GM23248 (cell line): ENCODE measurements around the gene BAG2. TPM values are rescaled to one million over a fixed set of nuclear protein-coding genes. Genes with fewer than 3 reads are reported as not detected.

ENCODE experiments used
- DNase-seq: peaks from one replicate; pipeline ENCODE4 v3.0.0-alpha.2; 2015
- H2AFZ ChIP-seq: fragments of 200-600 bp; sonication (generic); 2 replicates; pipeline ENCODE4 v1.6.1; 2016; ENCODE audit warnings: antibody characterized with exemption
- H3F3A ChIP-seq: fragments of 200-600 bp; sonication (generic); 2 replicates; pipeline ENCODE4 v1.6.1; 2016; ENCODE audit warnings: mild to moderate bottlenecking, antibody characterized with exemption, mixed run types; ENCODE audit not compliant: insufficient read depth
- H3K27ac ChIP-seq: fragments of 200-600 bp; sonication (generic); 2 replicates; pipeline ENCODE4 v1.5.1; 2016; ENCODE audit warnings: mild to moderate bottlenecking
- H3K27me3 ChIP-seq: fragments of 200-600 bp; sonication (generic); replicated peaks from 2 replicates; pipeline ENCODE4 v1.6.1; 2016; ENCODE audit warnings: mild to moderate bottlenecking; ENCODE audit not compliant: insufficient read depth
- H3K36me3 ChIP-seq: fragments of 200-600 bp; sonication (generic); 2 replicates; pipeline ENCODE4 v1.6.1; 2016; ENCODE audit warnings: low read depth, mild to moderate bottlenecking
- H3K4me1 ChIP-seq: fragments of 200-600 bp; sonication (generic); 2 replicates; pipeline ENCODE4 v1.6.1; 2016; ENCODE audit warnings: mild to moderate bottlenecking; ENCODE audit not compliant: insufficient read depth
- H3K4me2 ChIP-seq: fragments of 200-600 bp; sonication (generic); one replicate; pipeline ENCODE4 v1.6.1; 2016; ENCODE audit warnings: mild to moderate bottlenecking; ENCODE audit not compliant: unreplicated experiment
- H3K4me3 ChIP-seq: fragments of 200-600 bp; sonication (generic); 2 replicates; pipeline ENCODE4 v1.5.1; 2016; ENCODE audit warnings: mild to moderate bottlenecking
- H3K79me2 ChIP-seq: fragments of 200-600 bp; sonication (generic); 2 replicates; pipeline ENCODE4 v1.6.1; 2016; ENCODE audit warnings: mild to moderate bottlenecking; ENCODE audit not compliant: insufficient read depth
- H3K9ac ChIP-seq: fragments of 200-600 bp; sonication (generic); 2 replicates; pipeline ENCODE4 v1.6.1; 2016; ENCODE audit warnings: mild to moderate bottlenecking
- H3K9me2 ChIP-seq: fragments of 200-600 bp; sonication (generic); 2 replicates; pipeline ENCODE4 v1.6.1; 2016; ENCODE audit warnings: mixed run types, mild to moderate bottlenecking, moderate library complexity; ENCODE audit not compliant: insufficient read depth
- H3K9me3 ChIP-seq: fragments of 200-600 bp; sonication (generic); one replicate; pipeline ENCODE4 v1.6.1; 2017; ENCODE audit warnings: low read depth
- H4K20me1 ChIP-seq: fragments of 200-600 bp; sonication (generic); 2 replicates; pipeline ENCODE4 v1.6.0; 2016; ENCODE audit not compliant: insufficient read depth
- EZH2 ChIP-seq: fragments of 200-600 bp; sonication (generic); IDR thresholded peaks from 2 replicates; pipeline ENCODE4 v1.6.1; 2018; ENCODE audit warnings: antibody characterized with exemption, mild to moderate bottlenecking; ENCODE audit not compliant: insufficient read depth, poor library complexity, severe bottlenecking
- EZH2phosphoT487 ChIP-seq: fragments of 200-600 bp; sonication (generic); IDR thresholded peaks from 2 replicates; pipeline ENCODE4 v1.6.1; 2018; ENCODE audit warnings: antibody characterized with exemption, moderate library complexity, mild to moderate bottlenecking, low read depth; ENCODE audit not compliant: insufficient read depth
- WGBS, 2 experiments: methylation state at CpG; one replicate each; pipeline ENCODE4 v1.1.6; 2015 to 2017; ENCODE audit warnings: low lambda C conversion rate in 2 of 2, low coverage in 1 of 2; ENCODE audit errors: missing lambda C conversion rate in 2 of 2; 5-methylcytosine and 5-hydroxymethylcytosine counted together
- in situ Hi-C: fragments of 300-500 bp; cut with MboI; formaldehyde crosslinking; loops from 2 replicates; pipeline ENCODE4 v1.15.0; 2020
- polyA plus RNA-seq: library from polyadenylated mRNA; unstranded; fragments of >200 nt; fragmentation: Nextera tagmentation; extraction: Ambion mirVana; gene quantifications from 2 replicates; pipeline ENCODE4 v1.2.1, GENCODE V29; 2016
- total RNA-seq: library from RNA; depleted of rRNA; stranded (reverse); fragments of >200 nt; shearing (Covaris generic); gene quantifications from 2 replicates; pipeline ENCODE4 v1.2.3, GENCODE V29; 2014

The BAG2 gene
- total and polyA plus RNA-seq, 2 experiments from 2014 or later, result 33.4 to 40.1 TPM

DNA sequence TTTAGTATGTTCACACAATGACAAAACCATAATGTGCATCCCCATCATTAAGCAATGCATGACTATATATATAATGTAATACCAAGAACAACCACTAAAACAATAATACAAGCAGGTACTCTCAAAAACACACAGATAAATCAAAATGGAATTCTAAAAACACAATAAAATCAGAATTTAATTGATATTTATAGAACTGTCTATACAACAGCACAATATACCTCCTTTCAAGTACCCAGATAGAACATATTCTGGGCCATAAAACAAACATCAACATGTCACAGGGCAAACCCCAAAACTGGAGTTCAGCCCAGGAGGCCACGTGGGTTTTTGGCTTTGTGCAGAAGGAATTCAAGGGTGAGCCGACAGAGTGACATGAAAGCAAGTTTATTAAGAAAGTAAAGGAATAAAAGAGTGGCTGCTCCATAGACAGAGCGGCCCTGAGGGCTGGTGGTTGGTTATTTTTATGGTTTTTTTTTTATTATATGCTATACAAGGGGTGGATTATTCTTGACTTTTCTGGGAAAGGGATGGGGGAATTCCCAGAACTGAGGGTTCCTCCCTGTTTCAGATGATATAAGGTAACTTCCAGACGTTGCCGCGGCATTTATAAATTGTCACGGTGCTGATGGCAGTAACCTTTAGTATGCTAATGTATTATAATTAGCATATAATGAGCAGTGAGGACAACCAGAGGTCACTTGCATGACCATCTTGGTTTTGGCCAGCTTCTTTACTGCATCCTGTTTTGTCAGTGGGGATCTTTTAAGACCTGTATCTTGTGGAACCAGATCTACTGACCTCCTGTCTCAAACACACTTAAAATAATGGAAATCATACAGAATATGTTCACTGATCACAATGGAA, 44.3 kb downstream of the BAG2 start:
- in situ Hi-C loops, result no loop called here
- Histone ChIP-seq H3K9ac (no peak overlapping the region), H3K9me2 (no peaks in the 10 kb centered on the region), H4K20me1 (no peaks in the 10 kb centered on the region), H3K27me3 (no peaks in the 10 kb centered on the region), H3K4me2 (peak overlapping the region; percentile 25), H2AFZ (no peak overlapping the region), H3K9me3 (peaks cover 5% of the 10 kb centered on the region), H3K4me1 (peaks cover 27% of the 10 kb centered on the region), H3K36me3 (peaks cover 11% of the 10 kb centered on the region; the same call in 1 of the 2 replicates), H3K27ac (no peak overlapping the region), H3F3A (peaks cover 41% of the 10 kb centered on the region; the same call in 1 of the 2 replicates), H3K4me3 (no peak overlapping the region), H3K79me2 (peaks cover 100% of the 10 kb centered on the region)
- 67 to 72% methylated on average over 7 of the region's 7 CpGs for WGBS, 2 experiments
- no peak for TF ChIP-seq EZH2
- TF ChIP-seq EZH2phosphoT487, result no peak
- peak; percentile 51 for DNase-seq

- Histone ChIP-seq H3K4me2 (no peak overlapping the region), H3K4me1 (peaks cover 27% of the 10 kb centered on the region), H3K79me2 (peaks cover 97% of the 10 kb centered on the region), H2AFZ (no peak overlapping the region), H3K4me3 (no peak overlapping the region), H4K20me1 (no peaks in the 10 kb centered on the region), H3K9me3 (peaks cover 5% of the 10 kb centered on the region), H3K27me3 (no peaks in the 10 kb centered on the region), H3K9ac (no peak overlapping the region), H3F3A (peaks cover 41% of the 10 kb centered on the region; the same call in 1 of the 2 replicates), H3K9me2 (no peaks in the 10 kb centered on the region), H3K36me3 (peaks cover 11% of the 10 kb centered on the region; the same call in 1 of the 2 replicates), H3K27ac (no peak overlapping the region)
- 95 to 98% methylated on average over 11 of the region's 11 CpGs for WGBS, 2 experiments
- no peak for DNase-seq
- in situ Hi-C loops, result no loop called here
- TF ChIP-seq EZH2 (no peak), EZH2phosphoT487 (no peak)
These were observed 45.1 kb downstream of the BAG2 start for GRCh38 chr6:57217270-57217669.

GRCh38 chr6:57220083-57220703, 48.1 kb downstream of the BAG2 start:
- DNase-seq, result no peak
- H3K9me2 ChIP-seq, result no peaks in the 10 kb centered on the region
- 96 to 98% methylated on average over 2 of the region's 2 CpGs for WGBS, 2 experiments
- H3K9me3 ChIP-seq, result peaks cover 2% of the 10 kb centered on the region
- in situ Hi-C loops, result no loop called here
- H4K20me1 ChIP-seq, result no peaks in the 10 kb centered on the region
- H3K36me3 ChIP-seq, result 0 out of 2 replicates have a peak, but pooled peaks cover 6% of the 10 kb centered on the region
- H3F3A ChIP-seq, result peaks cover 57% of the 10 kb centered on the region; the same call in 1 of the 2 replicates
- no peaks in the 10 kb centered on the region for H3K27me3 ChIP-seq
- peak overlapping the region; percentile 98 for H3K4me2 ChIP-seq
- H2AFZ ChIP-seq, result no peak overlapping the region
- peak overlapping the region; percentile 92 for H3K4me3 ChIP-seq
- H3K9ac ChIP-seq, result no peak overlapping the region
- peaks cover 45% of the 10 kb centered on the region for H3K4me1 ChIP-seq
- H3K27ac ChIP-seq, result no peak overlapping the region
- no peak for TF ChIP-seq EZH2
- no peak for TF ChIP-seq EZH2phosphoT487
- H3K79me2 ChIP-seq, result peaks cover 80% of the 10 kb centered on the region

DNA sequence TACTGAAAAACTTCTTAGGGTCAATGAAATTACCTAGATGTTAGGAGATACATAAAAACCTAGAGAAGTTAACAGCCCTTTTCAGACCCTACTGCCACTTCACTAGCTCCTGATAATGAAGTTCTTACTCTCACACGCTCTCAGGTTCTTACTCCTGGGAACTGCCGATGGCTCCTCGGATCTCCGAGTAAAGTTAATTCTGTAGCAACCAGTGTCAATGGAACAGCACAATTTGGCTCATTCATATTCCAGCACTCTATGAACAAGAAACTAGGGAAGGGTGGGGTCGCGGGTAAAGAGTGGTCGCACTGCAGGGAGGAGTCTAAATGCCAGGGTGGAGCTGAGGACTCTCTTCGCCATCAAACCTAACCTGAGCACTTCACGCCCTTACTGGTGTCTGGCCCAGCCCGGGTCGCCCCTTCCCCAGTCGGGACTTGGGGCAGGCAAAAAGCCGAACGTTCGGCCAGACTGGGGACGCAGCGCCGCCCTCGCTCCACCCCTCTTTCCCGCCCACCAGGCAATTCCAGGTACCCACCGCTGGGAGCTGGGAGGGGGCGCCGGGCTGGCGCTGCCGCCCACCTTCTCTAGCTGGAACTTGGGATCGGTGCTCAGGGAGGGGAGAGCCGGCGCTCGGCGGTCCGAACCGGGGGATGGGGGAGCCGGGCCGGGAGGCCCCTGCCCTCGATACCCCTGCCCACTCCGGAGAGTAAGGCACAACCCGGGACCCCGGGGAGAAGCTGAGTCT, 49.2 kb downstream of the BAG2 start:
- Histone ChIP-seq H3K9me2 (no peaks in the 10 kb centered on the region), H3K27me3 (no peaks in the 10 kb centered on the region), H3F3A (peaks cover 60% of the 10 kb centered on the region; the same call in 1 of the 2 replicates), H3K36me3 (no peaks in the 10 kb centered on the region), H2AFZ (peak overlapping the region; percentile 93), H3K27ac (peak overlapping the region; percentile 78), H4K20me1 (no peaks in the 10 kb centered on the region), H3K4me2 (peak overlapping the region; percentile 98), H3K79me2 (peaks cover 68% of the 10 kb centered on the region), H3K9me3 (no peaks in the 10 kb centered on the region), H3K9ac (peak overlapping the region; percentile 85), H3K4me3 (peak overlapping the region; percentile 92), H3K4me1 (peaks cover 45% of the 10 kb centered on the region)
- in situ Hi-C loops, result no loop called here
- TF ChIP-seq EZH2 (no peak), EZH2phosphoT487 (no peak)
- peak; percentile 81 for DNase-seq
- WGBS, 2 experiments, result 1 to 3% methylated on average over 21 to 33 of the region's 38 CpGs
